HG02852 (cell line): Measurements from ENCODE around the gene C2CD3.
"Not testable (repeated sequence)": the region's sequence is repeated elsewhere in the genome, so short reads cannot be mapped to it uniquely, and the experiment has no call there.

Source experiments
- ATAC-seq: cut with Tn5 transposase; IDR thresholded peaks from one replicate; pipeline ENCODE4 v1.9.1; 2021; ENCODE audit warnings: mild to moderate bottlenecking, moderate library complexity; ENCODE audit not compliant: unreplicated experiment

Gene C2CD3

GRCh38 chr11:74120260-74121035 is 50.4 kb downstream of the C2CD3 start:
- not testable (repeated sequence) for ATAC-seq

GRCh38 chr11:74116719-74117118 is 54.1 kb downstream of the C2CD3 start:
- no peak for ATAC-seq

GRCh38 chr11:74112877-74113276 is 57.9 kb downstream of the C2CD3 start:
- ATAC-seq: no peak

GRCh38 chr11:74106124-74106523 is 64.7 kb downstream of the C2CD3 start:
- no peak for ATAC-seq

- no peak for ATAC-seq
Measured at GRCh38 chr11:74102321-74102720, 68.5 kb downstream of the C2CD3 start.

GRCh38 chr11:74100735-74101134 is 70.1 kb downstream of the C2CD3 start:
- no peak for ATAC-seq

GRCh38 chr11:74100231-74100630 is 70.6 kb downstream of the C2CD3 start:
- no peak for ATAC-seq

- no peak for ATAC-seq
Measured at GRCh38 chr11:74097686-74098237, 73.0 kb downstream of the C2CD3 start.

- ATAC-seq: no peak
Measured at GRCh38 chr11:74094393-74094792, 76.4 kb downstream of the C2CD3 start.

GRCh38 chr11:74092425-74092824 is 78.4 kb downstream of the C2CD3 start:
- no peak for ATAC-seq

- ATAC-seq: no peak
Measured at GRCh38 chr11:74091549-74091948, 79.3 kb downstream of the C2CD3 start.

- no peak for ATAC-seq
Measured at GRCh38 chr11:74090701-74091100, 80.1 kb downstream of the C2CD3 start.

- ATAC-seq: no peak
Measured at GRCh38 chr11:74086242-74086884, 84.4 kb downstream of the C2CD3 start.

- no peak for ATAC-seq
Measured at GRCh38 chr11:74085542-74085892, 85.3 kb downstream of the C2CD3 start.

- ATAC-seq: no peak
Measured at GRCh38 chr11:74084796-74085541, 85.8 kb downstream of the C2CD3 start.

- not testable (repeated sequence) for ATAC-seq
Measured at GRCh38 chr11:74083927-74084326, 86.9 kb downstream of the C2CD3 start.

GRCh38 chr11:74081428-74081827 is 89.4 kb downstream of the C2CD3 start:
- ATAC-seq: no peak

GRCh38 chr11:74077193-74077592 is 93.6 kb downstream of the C2CD3 start:
- no peak for ATAC-seq

GRCh38 chr11:74072721-74073120 is 98.1 kb downstream of the C2CD3 start:
- no peak for ATAC-seq

GRCh38 chr11:74072286-74072685 is 98.5 kb downstream of the C2CD3 start:
- no peak for ATAC-seq

GRCh38 chr11:74070723-74071492 is 99.9 kb downstream of the C2CD3 start:
- no peak for ATAC-seq
